DOHH2 (cell line): Measurements from ENCODE around the gene TRIM37.

Experiments
- CTCF ChIP-seq: fragments of 200-600 bp; sonication (generic); IDR thresholded peaks from one replicate; pipeline ENCODE4 v1.5.1; 2014; ENCODE audit warnings: antibody characterized with exemption, mild to moderate bottlenecking, low read depth, low read length; ENCODE audit not compliant: poor library complexity, severe bottlenecking
- EZH2phosphoT487 ChIP-seq: fragments of 200-600 bp; sonication (generic); IDR thresholded peaks from 2 replicates; pipeline ENCODE4 v1.6.1; 2017; ENCODE audit warnings: borderline replicate concordance, mild to moderate bottlenecking, antibody characterized with exemption, low read length, moderate library complexity, mixed read lengths

GRCh38 chr17:59037960-59038359 is 68.7 kb downstream of the TRIM37 start:
- TF ChIP-seq CTCF: no peak
- TF ChIP-seq EZH2phosphoT487: no peak
